GM18508 (cell line): ENCODE results near the gene CEP85L.

Source experiments
- ATAC-seq: cut with Tn5 transposase; IDR thresholded peaks from one replicate; pipeline ENCODE4 v1.9.1; 2021; ENCODE audit warnings: moderate number of reproducible peaks; ENCODE audit not compliant: insufficient read depth, unreplicated experiment

The CEP85L gene

GRCh38 chr6:118551063-118552053 lies 100.0 kb downstream of the CEP85L start:
- peak; percentile 90 for ATAC-seq

GRCh38 chr6:118548613-118549012 lies 102.8 kb downstream of the CEP85L start:
- ATAC-seq, result no peak

GRCh38 chr6:118548136-118548535 lies 103.3 kb downstream of the CEP85L start, which contains the start of gene PLN:
Gene PLN (plus strand): TSS chr6:118548296. CDS start chr6:118558922, 10,626 bp downstream.
- ATAC-seq, result no peak

- ATAC-seq, result no peak
Observed at GRCh38 chr6:118546880-118547218, 104.5 kb downstream of the CEP85L start.

GRCh38 chr6:118546164-118546879 lies 105.1 kb downstream of the CEP85L start:
- ATAC-seq, result no peak

GRCh38 chr6:118544105-118544504 lies 107.3 kb downstream of the CEP85L start:
- no peak for ATAC-seq

- ATAC-seq, result no peak
Observed at GRCh38 chr6:118542184-118542952, 109.0 kb downstream of the CEP85L start.

GRCh38 chr6:118537574-118537973 lies 113.8 kb downstream of the CEP85L start:
- no peak for ATAC-seq

GRCh38 chr6:118536478-118536877 lies 114.9 kb downstream of the CEP85L start:
- ATAC-seq, result no peak

GRCh38 chr6:118535176-118535844 lies 116.1 kb downstream of the CEP85L start:
- no peak for ATAC-seq

GRCh38 chr6:118530942-118531341 lies 120.4 kb downstream of the CEP85L start:
- no peak for ATAC-seq

- no peak for ATAC-seq
Observed at GRCh38 chr6:118529756-118530155, 121.6 kb downstream of the CEP85L start.

- ATAC-seq, result no peak
Observed at GRCh38 chr6:118528129-118528528, 123.3 kb downstream of the CEP85L start.

- ATAC-seq, result no peak
Observed at GRCh38 chr6:118525913-118526780, 125.2 kb downstream of the CEP85L start.

GRCh38 chr6:118524686-118525085 lies 126.7 kb downstream of the CEP85L start:
- no peak for ATAC-seq

GRCh38 chr6:118523216-118523615 lies 128.2 kb downstream of the CEP85L start:
- no peak for ATAC-seq

GRCh38 chr6:118522422-118522821 lies 129.0 kb downstream of the CEP85L start:
- no peak for ATAC-seq

GRCh38 chr6:118514689-118515088 lies 136.7 kb downstream of the CEP85L start:
- no peak for ATAC-seq
